ENCODE data around the gene CACNA2D4. TPM values are rescaled to one million over a fixed set of nuclear protein-coding genes. Genes with fewer than 3 reads are reported as not detected.
A peak's percentile ranks its signal among the peaks of the same experiment; 100 is the strongest.

CACNA2D4 gene
- total and polyA plus RNA-seq, 12 donors: 0.54 to 9.1 (median 3.1) TPM

DNA sequence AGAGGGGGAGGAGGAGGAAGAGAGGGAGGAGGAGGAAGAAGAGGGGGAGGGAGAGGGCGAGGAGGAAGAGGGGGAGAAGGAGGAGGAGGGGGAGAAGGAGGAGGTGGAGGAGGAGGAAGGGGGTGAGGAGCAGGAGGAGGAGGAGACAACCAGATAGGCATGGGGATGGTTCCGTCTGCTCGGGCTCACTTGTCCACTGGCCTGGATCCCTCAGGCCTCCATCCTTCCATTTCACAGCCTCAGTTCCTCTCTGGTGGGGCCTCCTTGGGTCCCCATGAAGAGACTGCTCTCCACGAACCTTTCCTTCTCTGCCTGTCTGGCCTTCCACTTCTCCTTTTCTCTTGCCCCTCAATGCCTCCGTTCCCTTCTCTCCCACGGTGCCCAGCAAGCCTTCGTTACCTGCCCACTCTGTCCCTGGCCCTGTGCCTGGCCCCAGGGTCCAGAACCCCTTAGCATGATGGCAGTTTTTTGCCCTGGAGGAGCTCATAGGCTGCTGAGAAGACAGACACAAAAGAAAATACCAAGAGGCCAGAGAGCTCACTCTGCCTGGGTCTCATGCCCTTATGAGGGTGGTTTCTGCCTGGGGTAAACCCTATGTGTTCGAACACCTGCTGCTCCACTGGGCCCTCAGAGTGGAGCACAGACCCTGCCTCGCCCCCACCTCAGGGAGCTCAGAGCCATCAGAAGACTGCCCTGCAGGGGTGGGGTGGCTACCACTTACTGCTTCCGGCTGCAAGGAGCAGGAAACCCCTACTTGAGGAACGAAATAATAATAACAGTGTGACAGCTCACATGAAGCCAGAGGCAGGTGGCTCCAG is 11.7 kb upstream of the CACNA2D4 start:
- peak in 4 of 7 donors; percentile 5 to 28 (median 13) for DNase-seq
- no peaks in the 10 kb centered on the region for H3K36me3 ChIP-seq (replicated peaks in 1 of 2)
- peaks cover 3 to 8% of the 10 kb centered on the region in 2 donors for H3K4me1 ChIP-seq (replicated peaks in 1 of 2)
- H3K9me3 ChIP-seq (replicated peaks in 1 of 3): no peaks in the 10 kb centered on the region
- 63 to 85% (median 79%) methylated on average over 9 to 11 of the region's 11 CpGs for WGBS, 4 donors
- no peaks in the 10 kb centered on the region for H3K27me3 ChIP-seq
- intact Hi-C loops (cut with DNase I): loop anchor here (5.0 to 10.0 kb wide), 3 partner anchors 123 to 285 kb away; no protein-coding TSS in a partner anchor
- no peak overlapping the region for H3K27ac ChIP-seq
- TF ChIP-seq, protein P1, sequence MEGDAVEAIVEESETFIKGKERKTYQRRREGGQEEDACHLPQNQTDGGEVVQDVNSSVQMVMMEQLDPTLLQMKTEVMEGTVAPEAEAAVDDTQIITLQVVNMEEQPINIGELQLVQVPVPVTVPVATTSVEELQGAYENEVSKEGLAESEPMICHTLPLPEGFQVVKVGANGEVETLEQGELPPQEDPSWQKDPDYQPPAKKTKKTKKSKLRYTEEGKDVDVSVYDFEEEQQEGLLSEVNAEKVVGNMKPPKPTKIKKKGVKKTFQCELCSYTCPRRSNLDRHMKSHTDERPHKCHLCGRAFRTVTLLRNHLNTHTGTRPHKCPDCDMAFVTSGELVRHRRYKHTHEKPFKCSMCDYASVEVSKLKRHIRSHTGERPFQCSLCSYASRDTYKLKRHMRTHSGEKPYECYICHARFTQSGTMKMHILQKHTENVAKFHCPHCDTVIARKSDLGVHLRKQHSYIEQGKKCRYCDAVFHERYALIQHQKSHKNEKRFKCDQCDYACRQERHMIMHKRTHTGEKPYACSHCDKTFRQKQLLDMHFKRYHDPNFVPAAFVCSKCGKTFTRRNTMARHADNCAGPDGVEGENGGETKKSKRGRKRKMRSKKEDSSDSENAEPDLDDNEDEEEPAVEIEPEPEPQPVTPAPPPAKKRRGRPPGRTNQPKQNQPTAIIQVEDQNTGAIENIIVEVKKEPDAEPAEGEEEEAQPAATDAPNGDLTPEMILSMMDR (IDR thresholded peaks at IDR 0.05): no peak
- TF ChIP-seq POLR2A (IDR thresholded peaks at IDR 0.05): no peak
- no peak overlapping the region for H3K4me3 ChIP-seq

DNA sequence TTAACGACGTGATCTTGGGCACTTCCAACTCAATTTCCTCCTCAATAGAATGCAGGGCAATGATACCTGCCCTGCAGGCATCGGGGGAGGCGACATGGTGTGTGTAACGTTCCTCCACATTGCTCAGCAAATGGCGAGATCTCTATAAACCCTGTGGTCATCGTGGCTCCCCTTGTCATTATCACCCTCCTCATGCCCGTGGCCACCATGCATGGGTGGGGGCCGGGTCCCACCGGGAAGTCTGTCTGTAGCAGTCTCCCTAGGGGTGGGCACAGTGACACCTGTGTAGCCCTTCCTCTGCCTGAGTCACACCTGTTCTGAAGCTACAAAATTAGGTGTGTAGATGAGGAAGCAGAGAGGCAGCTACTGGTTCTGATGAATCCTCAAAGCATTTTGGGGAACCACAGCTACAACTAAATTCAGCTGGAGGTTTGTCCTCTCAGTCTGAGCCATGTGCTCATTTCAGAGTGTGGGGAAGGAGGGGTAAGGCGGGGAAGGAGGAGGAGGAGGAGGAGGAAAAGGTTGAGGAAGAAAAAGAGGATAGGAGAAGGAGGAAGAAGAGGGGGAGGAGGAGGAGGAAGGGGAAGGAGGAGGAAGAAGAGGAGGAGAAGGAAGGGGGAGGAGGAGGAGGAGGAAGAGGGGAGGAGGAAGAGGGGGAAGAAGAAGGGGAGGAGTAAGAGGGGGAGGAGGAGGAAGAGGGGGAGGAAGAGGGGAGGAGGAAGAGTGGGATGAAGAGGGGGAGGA is 11.0 kb upstream of the CACNA2D4 start:
- TF ChIP-seq, protein P1 (IDR thresholded peaks at IDR 0.05): no peak
- no peak for TF ChIP-seq POLR2A (IDR thresholded peaks at IDR 0.05)
- intact Hi-C loops (cut with DNase I): no loop called here
- Histone ChIP-seq H3K4me3 (no peak overlapping the region), H3K9me3 (replicated peaks in 1 of 3) (no peaks in the 10 kb centered on the region), H3K27me3 (no peaks in the 10 kb centered on the region), H3K4me1 (replicated peaks in 1 of 2) (peaks cover 3 to 8% of the 10 kb centered on the region in 2 donors), H3K27ac (no peak overlapping the region), H3K36me3 (replicated peaks in 1 of 2) (no peaks in the 10 kb centered on the region)
- 81 to 93% (median 88%) methylated on average over 9 to 11 of the region's 11 CpGs for WGBS, 4 donors
- peak in 3 of 7 donors; percentile 4 to 15 (median 15) for DNase-seq

DNA sequence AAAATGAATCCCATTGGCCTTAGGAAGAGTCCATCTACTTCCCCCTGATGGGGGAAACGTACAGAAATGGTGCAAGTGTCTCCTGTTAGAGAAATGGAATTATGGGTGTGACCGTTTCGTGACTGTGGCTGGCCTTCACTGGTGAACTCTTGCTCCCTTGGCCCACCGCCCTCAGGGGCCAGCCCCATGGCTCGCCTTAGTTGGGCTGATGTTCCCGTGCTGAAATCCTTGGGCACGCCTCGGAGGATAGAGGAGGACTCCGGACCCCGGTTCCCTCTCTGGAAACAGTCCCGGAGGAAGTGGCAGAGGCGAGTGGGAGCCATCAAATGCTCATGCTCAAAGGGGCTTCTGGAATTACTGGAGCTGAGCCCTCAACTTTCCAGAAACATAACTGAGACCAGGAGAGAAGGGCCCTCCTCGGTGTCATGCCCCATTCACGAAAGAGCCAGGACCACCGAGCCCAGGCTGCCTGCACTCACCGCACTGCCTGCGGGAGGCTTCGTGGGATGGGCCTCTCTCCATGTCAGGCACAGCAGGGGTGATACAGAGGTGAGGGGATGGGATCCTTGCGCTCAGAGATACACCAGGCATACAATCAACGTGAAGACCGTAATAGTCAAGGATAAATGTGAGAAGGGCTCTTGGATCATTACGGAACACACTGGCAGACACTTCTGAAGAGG is 10.1 kb upstream of the CACNA2D4 start:
- Histone ChIP-seq H3K27me3 (no peaks in the 10 kb centered on the region), H3K36me3 (replicated peaks in 1 of 2) (no peaks in the 10 kb centered on the region), H3K4me3 (no peak overlapping the region), H3K4me1 (replicated peaks in 1 of 2) (peaks cover 3 to 8% of the 10 kb centered on the region in 2 donors), H3K27ac (no peak overlapping the region), H3K9me3 (replicated peaks in 1 of 3) (no peaks in the 10 kb centered on the region)
- intact Hi-C loops (cut with DNase I): no loop called here
- WGBS, 4 donors: 87 to 92% (median 90%) methylated on average over 22 of the region's 22 CpGs
- TF ChIP-seq, protein P1 (IDR thresholded peaks at IDR 0.05): no peak
- TF ChIP-seq POLR2A (IDR thresholded peaks at IDR 0.05): no peak
- DNase-seq: peak in 4 of 7 donors; percentile 8 to 35 (median 15)

All from adrenal gland (tissue), 12 donors.